Measurements from ENCODE around the gene APOBEC3B.

The APOBEC3B gene

DNA sequence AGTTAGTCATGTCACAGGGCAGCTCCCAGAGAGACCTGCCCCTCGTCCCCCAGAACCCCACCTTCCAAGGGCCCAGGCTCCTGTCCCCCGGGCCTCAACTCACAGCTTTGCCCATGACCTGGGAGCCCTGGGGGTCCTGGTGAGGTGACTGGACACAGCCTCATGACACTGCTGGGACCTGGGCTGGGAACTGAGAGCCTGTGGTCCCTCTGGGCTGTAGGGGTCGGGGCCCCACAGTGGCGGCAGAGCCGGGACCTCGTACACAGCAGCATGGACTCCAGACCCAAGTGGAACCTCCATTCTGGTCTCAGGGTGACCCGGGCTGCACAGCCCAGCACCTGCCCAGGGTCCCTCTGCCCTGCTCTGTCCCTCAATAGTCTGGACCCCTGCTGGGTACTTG is 17.8 kb upstream of the APOBEC3B start:
- FAIRE-seq (no peak), DNase-seq (ENCODE audit: insufficient read length, low spot score) (no peak)
- TF ChIP-seq CTCF (IDR thresholded peaks at IDR 0.05; ENCODE audit: insufficient read depth, missing control alignments): no peak

DNA sequence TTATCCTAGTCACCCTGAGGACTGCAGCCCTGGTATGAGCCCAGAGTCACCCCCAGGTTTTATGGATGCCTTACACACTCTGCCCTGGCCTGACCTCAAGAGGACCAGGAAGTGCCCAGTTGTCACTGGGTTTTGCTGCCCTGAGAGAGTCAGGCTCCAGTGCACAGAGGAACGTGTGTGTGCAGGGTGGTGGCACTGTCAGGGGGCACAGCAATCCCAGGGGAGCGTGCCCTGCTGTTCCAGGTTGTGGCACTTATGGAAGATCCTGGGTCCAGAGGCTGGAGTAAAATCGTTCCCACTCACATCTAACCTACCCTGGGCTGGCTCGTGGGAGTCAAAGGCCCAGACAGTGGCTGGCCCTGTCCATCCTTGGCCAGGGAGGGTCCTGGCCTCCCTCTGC is 17.2 kb upstream of the APOBEC3B start:
- no peak for TF ChIP-seq CTCF (IDR thresholded peaks at IDR 0.05; ENCODE audit: insufficient read depth, missing control alignments)
- no peak for FAIRE-seq
- no peak for DNase-seq (ENCODE audit: insufficient read length, low spot score)

- no peak for TF ChIP-seq CTCF (IDR thresholded peaks at IDR 0.05; ENCODE audit: insufficient read depth, missing control alignments)
- DNase-seq (ENCODE audit: insufficient read length, low spot score): no peak
- FAIRE-seq: no peak
Observed at GRCh38 chr22:38965614-38966379, 16.4 kb upstream of the APOBEC3B start.

DNA sequence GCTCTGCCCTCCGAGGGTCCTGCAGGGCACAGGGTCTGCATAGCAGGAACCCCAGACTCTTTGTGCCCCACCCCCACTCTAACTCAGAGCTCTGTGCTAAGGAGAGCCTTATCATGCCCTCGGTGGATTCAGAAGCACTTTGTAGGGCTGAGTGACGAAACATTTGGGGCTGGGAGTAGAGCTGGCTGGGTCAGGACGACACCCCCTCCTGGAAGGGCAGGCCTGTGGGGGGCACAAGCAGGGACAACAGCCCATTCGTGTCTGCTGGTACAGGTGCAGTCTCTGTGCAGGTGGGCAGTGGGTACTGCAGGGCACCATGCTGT is 15.8 kb upstream of the APOBEC3B start:
- DNase-seq (ENCODE audit: insufficient read length, low spot score) (no peak), FAIRE-seq (no peak)
- TF ChIP-seq CTCF (IDR thresholded peaks at IDR 0.05; ENCODE audit: insufficient read depth, missing control alignments): no peak

DNA sequence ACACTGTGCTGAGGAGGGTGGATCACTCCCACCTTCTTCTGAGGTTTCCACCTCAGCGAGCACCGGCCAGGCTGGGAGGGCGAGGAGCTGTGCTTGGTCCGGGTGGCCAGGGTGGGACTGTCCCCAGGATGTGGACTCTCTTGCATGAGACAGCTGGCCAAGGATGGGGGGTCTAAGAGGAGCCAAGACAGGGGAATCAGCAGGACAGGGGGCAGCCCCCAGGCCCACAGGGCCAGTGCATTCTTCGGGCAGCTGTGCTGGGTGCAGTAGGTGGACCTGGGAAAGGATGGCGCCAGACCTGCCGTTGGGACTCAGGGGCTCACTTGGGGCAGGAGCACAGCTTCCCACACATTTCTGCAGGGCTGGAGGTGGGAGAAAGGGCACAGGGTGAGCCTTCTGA is 15.2 kb upstream of the APOBEC3B start:
- no peak for TF ChIP-seq CTCF (IDR thresholded peaks at IDR 0.05; ENCODE audit: insufficient read depth, missing control alignments)
- FAIRE-seq: no peak

DNA sequence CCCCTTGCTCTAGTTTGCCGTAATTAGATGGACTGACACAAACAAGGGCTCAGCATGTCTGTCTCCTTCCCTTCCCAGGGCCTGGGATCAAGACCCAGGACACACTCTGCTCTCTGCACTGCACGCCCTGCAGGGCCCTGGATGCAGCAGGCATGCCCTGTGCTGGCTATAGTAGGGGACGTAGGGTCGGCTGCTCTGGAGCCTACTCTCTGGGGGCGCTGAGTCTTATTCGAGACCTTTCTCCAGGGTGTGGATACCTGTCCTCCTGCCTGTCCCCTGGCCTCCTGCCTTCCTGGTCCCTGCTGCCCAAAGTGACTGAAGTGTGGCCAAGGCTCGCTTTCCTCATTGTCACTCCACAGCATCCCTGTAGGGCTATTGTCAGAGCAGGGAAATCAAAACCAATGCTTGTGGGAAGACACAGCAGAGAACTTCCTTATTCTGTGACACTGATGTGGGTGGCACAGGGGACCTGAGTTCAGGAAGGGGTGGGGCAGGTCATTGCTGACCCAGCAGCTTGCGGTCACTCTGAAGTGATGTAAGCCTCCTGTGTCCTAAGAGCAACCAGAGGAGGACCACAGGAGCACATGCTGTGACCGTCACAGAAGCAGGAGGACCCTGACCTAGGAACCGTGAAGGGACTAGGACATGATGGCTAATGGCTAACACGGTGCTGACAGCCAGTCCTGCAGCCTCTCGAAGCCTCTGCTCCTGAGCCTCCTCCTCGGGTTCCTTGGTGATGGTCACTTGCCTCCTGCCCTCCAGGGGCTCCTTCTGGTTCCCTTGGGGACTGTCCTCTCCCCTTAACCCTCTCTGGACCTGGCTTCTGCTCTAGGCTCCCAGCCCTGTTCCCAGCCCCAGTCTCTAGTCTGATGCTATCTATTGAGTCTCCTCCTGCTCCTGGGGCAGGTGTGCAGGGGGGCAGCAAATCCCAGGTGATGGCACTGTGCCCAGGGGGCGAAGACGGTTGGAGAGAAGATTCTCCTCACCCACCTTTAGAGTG is 14.4 kb upstream of the APOBEC3B start:
- no peak for DNase-seq (ENCODE audit: insufficient read length, low spot score)
- TF ChIP-seq CTCF (IDR thresholded peaks at IDR 0.05; ENCODE audit: insufficient read depth, missing control alignments): no peak
- no peak for FAIRE-seq

More for the DNA sequence above, 15.2 kb upstream of the APOBEC3B start:
- DNase-seq (ENCODE audit: insufficient read length, low spot score): no peak

Data from D721Med (cell line).